ENCODE measurements around the gene PWP2.
"Not testable (repeated sequence)": the region's sequence is repeated elsewhere in the genome, so short reads cannot be mapped to it uniquely, and the experiment has no call there.

- TF ChIP-seq, protein P1, sequence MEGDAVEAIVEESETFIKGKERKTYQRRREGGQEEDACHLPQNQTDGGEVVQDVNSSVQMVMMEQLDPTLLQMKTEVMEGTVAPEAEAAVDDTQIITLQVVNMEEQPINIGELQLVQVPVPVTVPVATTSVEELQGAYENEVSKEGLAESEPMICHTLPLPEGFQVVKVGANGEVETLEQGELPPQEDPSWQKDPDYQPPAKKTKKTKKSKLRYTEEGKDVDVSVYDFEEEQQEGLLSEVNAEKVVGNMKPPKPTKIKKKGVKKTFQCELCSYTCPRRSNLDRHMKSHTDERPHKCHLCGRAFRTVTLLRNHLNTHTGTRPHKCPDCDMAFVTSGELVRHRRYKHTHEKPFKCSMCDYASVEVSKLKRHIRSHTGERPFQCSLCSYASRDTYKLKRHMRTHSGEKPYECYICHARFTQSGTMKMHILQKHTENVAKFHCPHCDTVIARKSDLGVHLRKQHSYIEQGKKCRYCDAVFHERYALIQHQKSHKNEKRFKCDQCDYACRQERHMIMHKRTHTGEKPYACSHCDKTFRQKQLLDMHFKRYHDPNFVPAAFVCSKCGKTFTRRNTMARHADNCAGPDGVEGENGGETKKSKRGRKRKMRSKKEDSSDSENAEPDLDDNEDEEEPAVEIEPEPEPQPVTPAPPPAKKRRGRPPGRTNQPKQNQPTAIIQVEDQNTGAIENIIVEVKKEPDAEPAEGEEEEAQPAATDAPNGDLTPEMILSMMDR (IDR thresholded peaks at IDR 0.05), result not testable (repeated sequence)
- not testable (repeated sequence) for TF ChIP-seq POLR2AphosphoS5, POLR2A (IDR thresholded peaks at IDR 0.05)
Measured at GRCh38 chr21:44140552-44140932, 33.3 kb downstream of the PWP2 start.
